Keratinocyte (primary cell): Measurements from ENCODE around the gene SNCAIP. TPM values are rescaled to one million over a fixed set of nuclear protein-coding genes. Genes with fewer than 3 reads are reported as not detected.

Experiments
- DNase-seq: peaks from one replicate; pipeline ENCODE4 v3.0.0-alpha.2; 2011; ENCODE audit warnings: low read depth, missing footprints, low spot score
- FAIRE-seq: peaks from 2 replicates; lab custom pipeline; 2011; peaks lifted over from hg19 to GRCh38; lab: Jason Lieb, UNC
- H2AFZ ChIP-seq: 2 replicates; pipeline ENCODE4 v1.6.0; 2012; ENCODE audit warnings: low read length, control low read depth, inconsistent platforms; ENCODE audit not compliant: control insufficient read depth
- H3K27ac ChIP-seq: 2 replicates; pipeline ENCODE4 v1.5.1; 2011; ENCODE audit warnings: low read length; ENCODE audit not compliant: control insufficient read depth, insufficient read depth
- H3K27me3 ChIP-seq: 3 replicates; pipeline ENCODE4 v1.6.0; 2011; ENCODE audit warnings: low read length; ENCODE audit not compliant: control insufficient read depth, insufficient read depth; ENCODE audit errors: extremely low read depth
- H3K36me3 ChIP-seq, 2 experiments: 2 replicates in 1 of 2; 3 replicates in 1 of 2; pipeline ENCODE4 v1.5.1; 2011; ENCODE audit warnings: low read length in 2 of 2, mild to moderate bottlenecking in 1 of 2; ENCODE audit not compliant: control insufficient read depth in 2 of 2, insufficient read depth in 2 of 2; ENCODE audit errors: extremely low read depth in 1 of 2
- H3K4me1 ChIP-seq: 3 replicates; pipeline ENCODE4 v1.5.1; 2011; ENCODE audit warnings: low read length; ENCODE audit not compliant: control insufficient read depth, insufficient read depth; ENCODE audit errors: extremely low read depth
- H3K4me2 ChIP-seq: 3 replicates; pipeline ENCODE4 v1.6.0; 2011; ENCODE audit warnings: low read depth, low read length; ENCODE audit not compliant: control insufficient read depth, insufficient read depth; ENCODE audit errors: extremely low read depth
- H3K4me3 ChIP-seq, 3 experiments: fragments of 200-600 bp in 1 of 3; sonication (generic) in 1 of 3; 2 replicates in 2 of 3; 3 replicates in 1 of 3; pipeline ENCODE4 v1.5.1; 2011 to 2016; ENCODE audit warnings: low read length in 3 of 3, mild to moderate bottlenecking in 3 of 3, control low read depth in 2 of 3, inconsistent platforms in 1 of 3, low read depth in 1 of 3, mixed read lengths in 1 of 3, mixed run types in 1 of 3, moderate library complexity in 1 of 3; ENCODE audit not compliant: control insufficient read depth in 2 of 3, insufficient read depth in 2 of 3; ENCODE audit errors: extremely low read depth in 1 of 3
- H3K79me2 ChIP-seq: 2 replicates; pipeline ENCODE4 v1.6.0; 2012; ENCODE audit warnings: low read length; ENCODE audit not compliant: control insufficient read depth, insufficient read depth
- H3K9ac ChIP-seq: 3 replicates; pipeline ENCODE4 v1.6.0; 2011; ENCODE audit warnings: low read length; ENCODE audit not compliant: control insufficient read depth, insufficient read depth; ENCODE audit errors: extremely low read depth
- H3K9me1 ChIP-seq: 3 replicates; pipeline ENCODE4 v1.6.0; 2011; ENCODE audit warnings: low read length; ENCODE audit not compliant: control insufficient read depth, insufficient read depth; ENCODE audit errors: extremely low read depth
- H3K9me3 ChIP-seq: 2 replicates; pipeline ENCODE4 v1.5.1; 2012; ENCODE audit warnings: low read depth, low read length; ENCODE audit not compliant: control insufficient read depth
- H4K20me1 ChIP-seq: 3 replicates; pipeline ENCODE4 v1.6.0; 2011; ENCODE audit warnings: low read length; ENCODE audit not compliant: control insufficient read depth, insufficient read depth; ENCODE audit errors: extremely low read depth
- CTCF ChIP-seq, 3 experiments: IDR thresholded peaks in 1 of 3; conservative IDR thresholded peaks in 1 of 3; optimal IDR thresholded peaks in 1 of 3; 2 replicates in 2 of 3; 3 replicates in 1 of 3; pipeline versions ENCODE3 to v1.5.1; 2011; ENCODE audit warnings: low read length in 3 of 3, mild to moderate bottlenecking in 3 of 3, moderate library complexity in 2 of 3, control low read depth in 1 of 3, inconsistent platforms in 1 of 3; ENCODE audit not compliant: insufficient read depth in 2 of 3; ENCODE audit errors: extremely low read depth in 1 of 3
- EZH2 ChIP-seq: IDR thresholded peaks from one replicate; pipeline ENCODE4 v1.6.1; 2012; ENCODE audit warnings: inconsistent platforms, mild to moderate bottlenecking, low read length, moderate library complexity
- dilution Hi-C: fragments of 300-500 bp; cut with MboI; formaldehyde crosslinking; loops from one replicate; pipeline ENCODE4 v1.7.0; 2020; ENCODE audit warnings: low sequenced_read_pairs; ENCODE audit not compliant: extremely low pct_ligation_motif_present
- polyA plus RNA-seq, 5 experiments: library from polyadenylated mRNA; depleted of rRNA in 3 of 5; stranded (reverse) in 3 of 5; stranded (forward) in 1 of 5; unstranded in 1 of 5; fragments of >200 nt; gene quantifications; 1 replicate in 1 of 5; 2 replicates in 3 of 5; 3 replicates in 1 of 5; pipeline versions ENCODE4 v1.2.1 to v1.2.3, GENCODE V29; 2011 to 2012; ENCODE audit warnings: missing spikeins in 2 of 5, low read depth in 1 of 5, low replicate concordance in 1 of 5

Gene SNCAIP
- polyA plus RNA-seq, 1 donor (not counting 4 experiments of a cell fraction or from before 2014, with no cell fraction given) = not detected

- Histone ChIP-seq H2AFZ (no peak overlapping the region), H3K9me3 (no peaks in the 10 kb centered on the region), H3K4me2 (no peak overlapping the region), H4K20me1 (no peaks in the 10 kb centered on the region), H3K9me1 (no peaks in the 10 kb centered on the region), H3K9ac (no peak overlapping the region), H3K4me3 (no peak overlapping the region), H3K4me1 (no peaks in the 10 kb centered on the region), H3K27ac (no peak overlapping the region), H3K79me2 (no peaks in the 10 kb centered on the region), H3K36me3 (no peaks in the 10 kb centered on the region), H3K27me3 (no peaks in the 10 kb centered on the region)
- FAIRE-seq (no peak), DNase-seq (no peak)
- no peak for TF ChIP-seq EZH2
- no peak for TF ChIP-seq CTCF (optimal IDR thresholded peaks at IDR 0.05 in 1 of 3, IDR thresholded peaks at IDR 0.05 in 1 of 3, conservative IDR thresholded peaks at IDR 0.05 in 1 of 3; ENCODE audit: extremely low read depth in 1 of 3, insufficient read depth in 2 of 3, low read length in 3 of 3)
- dilution Hi-C loops = no loop called here
These were observed 108.7 kb downstream of the SNCAIP start for GRCh38 chr5:122420537-122421236.

- TF ChIP-seq EZH2 (no peak), CTCF (optimal IDR thresholded peaks at IDR 0.05 in 1 of 3, IDR thresholded peaks at IDR 0.05 in 1 of 3, conservative IDR thresholded peaks at IDR 0.05 in 1 of 3; ENCODE audit: extremely low read depth in 1 of 3, insufficient read depth in 2 of 3, low read length in 3 of 3) (no peak)
- H3K36me3 ChIP-seq = no peaks in the 10 kb centered on the region
- no peaks in the 10 kb centered on the region for H4K20me1 ChIP-seq
- H3K9ac ChIP-seq = no peak overlapping the region
- H3K27ac ChIP-seq = no peak overlapping the region
- no peaks in the 10 kb centered on the region for H3K27me3 ChIP-seq
- DNase-seq = no peak
- no peak for FAIRE-seq
- no peaks in the 10 kb centered on the region for H3K9me1 ChIP-seq
- dilution Hi-C loops = no loop called here
- no peaks in the 10 kb centered on the region for H3K9me3 ChIP-seq
- H3K79me2 ChIP-seq = no peaks in the 10 kb centered on the region
- no peaks in the 10 kb centered on the region for H3K4me1 ChIP-seq
- H3K4me2 ChIP-seq = no peak overlapping the region
- no peak overlapping the region for H3K4me3 ChIP-seq
- H2AFZ ChIP-seq = no peak overlapping the region
These were observed 109.5 kb downstream of the SNCAIP start for GRCh38 chr5:122421374-122422079.
